ENCODE measurements around the gene ATP6V0A4. TPM values are rescaled to one million over a fixed set of nuclear protein-coding genes. Genes with fewer than 3 reads are reported as not detected.

The ATP6V0A4 gene
- total RNA-seq, 2 experiments from 2014 or later = not detected

GRCh38 chr7:138669364-138669763, 128.6 kb downstream of the ATP6V0A4 start:
- Mint-ChIP-seq H3K4me1 (peaks cover 14% of the 10 kb centered on the region), H3K27ac (no peak overlapping the region)
- no peak for DNase-seq

GRCh38 chr7:138668946-138669345, 129.1 kb downstream of the ATP6V0A4 start:
- DNase-seq = no peak
- Mint-ChIP-seq H3K4me1 (peaks cover 18% of the 10 kb centered on the region), H3K27me3 (peaks cover 20% of the 10 kb centered on the region), H3K27ac (no peak overlapping the region), H3K9me3 (peaks cover 2% of the 10 kb centered on the region), H3K4me3 (no peak overlapping the region), H3K36me3 (no peaks in the 10 kb centered on the region)

More at GRCh38 chr7:138669364-138669763, 128.6 kb downstream of the ATP6V0A4 start:
- no peaks in the 10 kb centered on the region for H3K36me3 Mint-ChIP-seq
- peaks cover 15% of the 10 kb centered on the region for H3K27me3 Mint-ChIP-seq
- H3K9me3 Mint-ChIP-seq = peaks cover 2% of the 10 kb centered on the region
- no peak overlapping the region for H3K4me3 Mint-ChIP-seq

GRCh38 chr7:138668229-138668596, 129.8 kb downstream of the ATP6V0A4 start:
- no peak overlapping the region for H3K27ac Mint-ChIP-seq
- peaks cover 2% of the 10 kb centered on the region for H3K9me3 Mint-ChIP-seq
- H3K36me3 Mint-ChIP-seq = no peaks in the 10 kb centered on the region
- peaks cover 20% of the 10 kb centered on the region for H3K27me3 Mint-ChIP-seq
- H3K4me1 Mint-ChIP-seq = peaks cover 19% of the 10 kb centered on the region
- H3K4me3 Mint-ChIP-seq = no peak overlapping the region
- no peak for DNase-seq

GRCh38 chr7:138667535-138668228, 130.3 kb downstream of the ATP6V0A4 start:
- no peak for DNase-seq
- Mint-ChIP-seq H3K9me3 (peaks cover 2% of the 10 kb centered on the region), H3K27me3 (peaks cover 20% of the 10 kb centered on the region), H3K27ac (no peak overlapping the region), H3K36me3 (no peaks in the 10 kb centered on the region), H3K4me3 (no peak overlapping the region), H3K4me1 (peaks cover 19% of the 10 kb centered on the region)

GRCh38 chr7:138666385-138666784, 131.6 kb downstream of the ATP6V0A4 start:
- H3K36me3 Mint-ChIP-seq = no peaks in the 10 kb centered on the region
- peaks cover 20% of the 10 kb centered on the region for H3K27me3 Mint-ChIP-seq
- H3K27ac Mint-ChIP-seq = no peak overlapping the region
- peaks cover 2% of the 10 kb centered on the region for H3K9me3 Mint-ChIP-seq
- no peak overlapping the region for H3K4me3 Mint-ChIP-seq
- no peak for DNase-seq
- peaks cover 19% of the 10 kb centered on the region for H3K4me1 Mint-ChIP-seq

GRCh38 chr7:138665669-138666140, 132.3 kb downstream of the ATP6V0A4 start:
- peaks cover 19% of the 10 kb centered on the region for H3K4me1 Mint-ChIP-seq

GRCh38 chr7:138665249-138665648, 132.7 kb downstream of the ATP6V0A4 start:
- H3K27ac Mint-ChIP-seq = no peak overlapping the region
- peaks cover 2% of the 10 kb centered on the region for H3K9me3 Mint-ChIP-seq
- H3K4me3 Mint-ChIP-seq = peak overlapping the region; percentile 40
- peaks cover 19% of the 10 kb centered on the region for H3K4me1 Mint-ChIP-seq
- H3K36me3 Mint-ChIP-seq = no peaks in the 10 kb centered on the region
- H3K27me3 Mint-ChIP-seq = peaks cover 20% of the 10 kb centered on the region
- DNase-seq = no peak

More at GRCh38 chr7:138665669-138666140, 132.3 kb downstream of the ATP6V0A4 start:
- H3K27ac Mint-ChIP-seq = no peak overlapping the region
- H3K36me3 Mint-ChIP-seq = no peaks in the 10 kb centered on the region
- H3K9me3 Mint-ChIP-seq = peaks cover 2% of the 10 kb centered on the region
- H3K27me3 Mint-ChIP-seq = peaks cover 20% of the 10 kb centered on the region
- no peak overlapping the region for H3K4me3 Mint-ChIP-seq
- no peak for DNase-seq

GRCh38 chr7:138663725-138664710, 134.0 kb downstream of the ATP6V0A4 start:
- H3K36me3 Mint-ChIP-seq = no peaks in the 10 kb centered on the region
- peaks cover 2% of the 10 kb centered on the region for H3K9me3 Mint-ChIP-seq
- no peak overlapping the region for H3K27ac Mint-ChIP-seq
- peak overlapping the region; percentile 77 for H3K4me3 Mint-ChIP-seq
- DNase-seq = peak; percentile 11
- H3K27me3 Mint-ChIP-seq = peaks cover 17% of the 10 kb centered on the region
- H3K4me1 Mint-ChIP-seq = peaks cover 19% of the 10 kb centered on the region

- Mint-ChIP-seq H3K4me1 (peaks cover 17% of the 10 kb centered on the region), H3K27ac (no peak overlapping the region), H3K36me3 (no peaks in the 10 kb centered on the region), H3K9me3 (peaks cover under 1% of the 10 kb centered on the region), H3K4me3 (no peak overlapping the region), H3K27me3 (peaks cover 17% of the 10 kb centered on the region)
- no peak for DNase-seq
Measured at GRCh38 chr7:138662991-138663320, 135.0 kb downstream of the ATP6V0A4 start.

- H3K27me3 Mint-ChIP-seq = peaks cover 17% of the 10 kb centered on the region
- H3K36me3 Mint-ChIP-seq = no peaks in the 10 kb centered on the region
- H3K27ac Mint-ChIP-seq = no peak overlapping the region
- H3K4me1 Mint-ChIP-seq = peaks cover 11% of the 10 kb centered on the region
- no peak for DNase-seq
- H3K9me3 Mint-ChIP-seq = no peaks in the 10 kb centered on the region
- no peak overlapping the region for H3K4me3 Mint-ChIP-seq
Measured at GRCh38 chr7:138662076-138662990, 135.7 kb downstream of the ATP6V0A4 start.

- Mint-ChIP-seq H3K27ac (no peak overlapping the region), H3K4me1 (peaks cover 9% of the 10 kb centered on the region), H3K4me3 (no peak overlapping the region), H3K27me3 (peaks cover 13% of the 10 kb centered on the region), H3K36me3 (no peaks in the 10 kb centered on the region), H3K9me3 (no peaks in the 10 kb centered on the region)
- no peak for DNase-seq
Measured at GRCh38 chr7:138661069-138661635, 136.8 kb downstream of the ATP6V0A4 start.

GRCh38 chr7:138658889-138659288, 139.1 kb downstream of the ATP6V0A4 start:
- no peak overlapping the region for H3K27ac Mint-ChIP-seq
- H3K4me1 Mint-ChIP-seq = peaks cover under 1% of the 10 kb centered on the region
- H3K27me3 Mint-ChIP-seq = no peaks in the 10 kb centered on the region
- DNase-seq = no peak
- H3K4me3 Mint-ChIP-seq = no peak overlapping the region
- H3K36me3 Mint-ChIP-seq = no peaks in the 10 kb centered on the region
- no peaks in the 10 kb centered on the region for H3K9me3 Mint-ChIP-seq

GRCh38 chr7:138657854-138658386, 140.1 kb downstream of the ATP6V0A4 start:
- H3K27me3 Mint-ChIP-seq = no peaks in the 10 kb centered on the region
- no peaks in the 10 kb centered on the region for H3K4me1 Mint-ChIP-seq
- DNase-seq = no peak
- H3K4me3 Mint-ChIP-seq = no peak overlapping the region
- no peaks in the 10 kb centered on the region for H3K36me3 Mint-ChIP-seq
- no peak overlapping the region for H3K27ac Mint-ChIP-seq
- H3K9me3 Mint-ChIP-seq = no peaks in the 10 kb centered on the region

GRCh38 chr7:138656952-138657351, 141.0 kb downstream of the ATP6V0A4 start:
- DNase-seq = no peak
- no peak overlapping the region for H3K27ac Mint-ChIP-seq
- no peaks in the 10 kb centered on the region for H3K36me3 Mint-ChIP-seq
- H3K4me1 Mint-ChIP-seq = no peaks in the 10 kb centered on the region
- no peak overlapping the region for H3K4me3 Mint-ChIP-seq
- H3K9me3 Mint-ChIP-seq = no peaks in the 10 kb centered on the region
- no peaks in the 10 kb centered on the region for H3K27me3 Mint-ChIP-seq
